HCT116 (cell line): ENCODE data around the gene AURKA. TPM values are rescaled to one million over a fixed set of nuclear protein-coding genes. Genes with fewer than 3 reads are reported as not detected.

Experiments
- ATAC-seq: fragments of 200-7000 bp; cut with Tn5 transposase; 2 replicates; pipeline ENCODE4 v1.9.1; 2020; ENCODE audit warnings: mild to moderate bottlenecking, moderate library complexity
- BruUV-seq: library from RNA; stranded (reverse); fragments of 400-500 nt; replicated peaks from 2 replicates; lab custom pipeline; 2021; lab: Mats Ljungman, UMichigan
- CTCF ChIA-PET: fragments of 300-600 bp; sonication (Branson Sonifier 250); formaldehyde crosslinking; loops from one replicate; lab custom pipeline; 2021; ENCODE audit warnings: antibody characterized with exemption; lab: Charles Lee
- POLR2A ChIA-PET: fragments of 300-600, 350-600 bp; sonication (Branson Sonifier 250); formaldehyde crosslinking; loops from one replicate; lab custom pipeline; 2021; ENCODE audit warnings: antibody characterized with exemption; lab: Charles Lee
- RAD21 ChIA-PET, 2 experiments: fragments of 300-600 bp; sonication (Branson Sonifier 250); formaldehyde crosslinking; loops; one replicate each; lab custom pipeline; 2023; ENCODE audit warnings: low total read pairs in 2 of 2; ENCODE audit not compliant: uncharacterized antibody in 2 of 2, unreplicated experiment in 2 of 2, low non-redundant PET in 1 of 2; lab: Charles Lee
- DNase-seq: peaks from one replicate; pipeline ENCODE4 v3.0.0-alpha.2; 2010; ENCODE audit warnings: low read depth, low spot score
- H2AFZ ChIP-seq: fragments of 200-600 bp; shearing (Covaris generic), sonication (generic); 2 replicates; pipeline ENCODE4 v1.6.1; 2017; ENCODE audit warnings: low read depth, mixed run types, mixed read lengths, antibody characterized with exemption, low read length; ENCODE audit not compliant: poor library complexity, severe bottlenecking
- H3K27ac ChIP-seq: 2 replicates; pipeline ENCODE4 v1.5.1; 2012; ENCODE audit warnings: low read depth, low read length
- H3K27me3 ChIP-seq: fragments of 200-600 bp; sonication (generic); 2 replicates; pipeline ENCODE4 v1.6.1; 2016; ENCODE audit warnings: mixed run types, low read length, mixed read lengths; ENCODE audit not compliant: insufficient read depth
- H3K36me3 ChIP-seq, 2 experiments: fragments of 200-500 bp in 1 of 2; fragments of 200-600 bp in 1 of 2; sonication (Bioruptor generic) in 1 of 2; sonication (generic) in 1 of 2; 2 replicates each; pipeline versions ENCODE4 v1.5.1 to v1.6.1; 2014 to 2016; ENCODE audit warnings: low read length in 2 of 2, inconsistent platforms in 1 of 2, mixed read lengths in 1 of 2, mixed run types in 1 of 2; ENCODE audit not compliant: insufficient read depth in 2 of 2, control insufficient read depth in 1 of 2
- H3K4me1 ChIP-seq, 2 experiments: fragments of 200-600 bp in 1 of 2; sonication (generic) in 1 of 2; 2 replicates each; pipeline versions ENCODE4 v1.5.1 to v1.6.1; 2012 to 2017; ENCODE audit warnings: low read length in 2 of 2, inconsistent platforms in 1 of 2, mild to moderate bottlenecking in 1 of 2, mixed read lengths in 1 of 2, mixed run types in 1 of 2, moderate library complexity in 1 of 2; ENCODE audit not compliant: insufficient read depth in 2 of 2, control insufficient read depth in 1 of 2
- H3K4me2 ChIP-seq: fragments of 200-600 bp; sonication (generic); 2 replicates; pipeline ENCODE4 v1.6.1; 2017; ENCODE audit warnings: mixed run types, low read length, mixed read lengths
- H3K4me3 ChIP-seq, 2 experiments: fragments of 200-600 bp in 1 of 2; sonication (generic) in 1 of 2; replicated peaks in 1 of 2; 2 replicates each; pipeline ENCODE4 v1.5.1; 2011 to 2016; ENCODE audit warnings: low read length in 2 of 2, control low read depth in 1 of 2, low read depth in 1 of 2, mild to moderate bottlenecking in 1 of 2, mixed read lengths in 1 of 2, mixed run types in 1 of 2
- H3K79me2 ChIP-seq: fragments of 200-600 bp; sonication (generic); 2 replicates; pipeline ENCODE4 v1.6.1; 2017; ENCODE audit warnings: mild to moderate bottlenecking, mixed run types, low read length, moderate library complexity, mixed read lengths; ENCODE audit not compliant: insufficient read depth
- H3K9ac ChIP-seq: fragments of 200-600 bp; sonication (generic); 2 replicates; pipeline ENCODE4 v1.6.1; 2016; ENCODE audit warnings: low read length, mixed read lengths
- H3K9me2 ChIP-seq: fragments of 200-600 bp; sonication (generic), shearing (Covaris generic); 2 replicates; pipeline ENCODE4 v1.6.1; 2017; ENCODE audit warnings: mixed run types, mild to moderate bottlenecking, moderate library complexity; ENCODE audit not compliant: insufficient read depth
- H3K9me3 ChIP-seq, 2 experiments: fragments of 200-500 bp in 1 of 2; fragments of 200-600 bp in 1 of 2; sonication (Bioruptor generic) in 1 of 2; sonication (generic) in 1 of 2; 2 replicates each; pipeline ENCODE4 v1.6.1; 2014 to 2017; ENCODE audit warnings: low read length in 2 of 2, mixed read lengths in 2 of 2, inconsistent platforms in 1 of 2, low read depth in 1 of 2, mild to moderate bottlenecking in 1 of 2, mixed run types in 1 of 2, moderate library complexity in 1 of 2; ENCODE audit not compliant: control insufficient read depth in 1 of 2, insufficient read depth in 1 of 2
- H4K20me1 ChIP-seq: fragments of 200-600 bp; sonication (generic), shearing (Covaris generic); 2 replicates; pipeline ENCODE4 v1.6.1; 2017; ENCODE audit warnings: mixed run types, mild to moderate bottlenecking, moderate library complexity; ENCODE audit not compliant: insufficient read depth
- CBX3 ChIP-seq: IDR thresholded peaks from 2 replicates; pipeline ENCODE4 v1.6.1; 2012; ENCODE audit warnings: low read depth
- CEBPB ChIP-seq: IDR thresholded peaks from 2 replicates; pipeline ENCODE4 v1.6.1; 2012; ENCODE audit warnings: low read depth
- ELF1 ChIP-seq: IDR thresholded peaks from 2 replicates; pipeline ENCODE4 v1.6.1; 2012; ENCODE audit warnings: low read depth, borderline replicate concordance
- EZH2 ChIP-seq: fragments of 200-600 bp; sonication (generic); IDR thresholded peaks from 2 replicates; pipeline ENCODE4 v1.6.1; 2017; ENCODE audit warnings: antibody characterized with exemption, mixed run types
- EZH2phosphoT487 ChIP-seq: fragments of 200-600 bp; IDR thresholded peaks from 2 replicates; pipeline ENCODE4 v1.6.1; 2018; ENCODE audit warnings: antibody characterized with exemption, borderline replicate concordance
- POLR2A ChIP-seq: IDR thresholded peaks from 2 replicates; pipeline ENCODE4 v1.7.0; 2011; ENCODE audit warnings: borderline replicate concordance; ENCODE audit not compliant: insufficient read depth, insufficient read length; ENCODE audit errors: extremely low read depth
- RAD21 ChIP-seq: IDR thresholded peaks from 2 replicates; pipeline ENCODE4 v1.6.1; 2012; ENCODE audit warnings: low read depth, mild to moderate bottlenecking
- SIN3A ChIP-seq: IDR thresholded peaks from 2 replicates; pipeline ENCODE4 v1.6.1; 2012; ENCODE audit warnings: low read depth
- SP1 ChIP-seq: IDR thresholded peaks from 2 replicates; pipeline ENCODE4 v1.6.1; 2012; ENCODE audit warnings: low read depth
- SRF ChIP-seq: IDR thresholded peaks from 2 replicates; pipeline ENCODE4 v1.6.1; 2012; ENCODE audit warnings: low read depth
- intact Hi-C: fragments of 100-400 bp; cut with micrococcal nuclease; formaldehyde crosslinking; loops from 2 replicates; pipeline ENCODE4 v1.10.0; 2022
- total RNA-seq: library from RNA; stranded (reverse); gene quantifications from one replicate; pipeline ENCODE4 v1.2.1, GENCODE V29; 2021; ENCODE audit not compliant: unreplicated experiment
- TF ChIP-seq, protein P1 (sequence below): IDR thresholded peaks from 2 replicates; pipeline ENCODE4 v1.6.1; 2012
- TF ChIP-seq, protein P2 (sequence below), 3 experiments: fragments of 200-600 bp in 1 of 3; sonication (generic) in 1 of 3; IDR thresholded peaks in 2 of 3; conservative IDR thresholded peaks in 1 of 3; 2 replicates each; pipeline ENCODE4 v1.5.1; 2012 to 2017; ENCODE audit warnings: low read depth in 2 of 3, low read length in 2 of 3, antibody characterized with exemption in 1 of 3, borderline replicate concordance in 1 of 3, control low read depth in 1 of 3, mild to moderate bottlenecking in 1 of 3, mixed read lengths in 1 of 3, mixed run types in 1 of 3, moderate library complexity in 1 of 3; ENCODE audit not compliant: insufficient read depth in 1 of 3

The AURKA gene
- total RNA-seq, 1 experiment from 2014 or later: 80.1 TPM

DNA sequence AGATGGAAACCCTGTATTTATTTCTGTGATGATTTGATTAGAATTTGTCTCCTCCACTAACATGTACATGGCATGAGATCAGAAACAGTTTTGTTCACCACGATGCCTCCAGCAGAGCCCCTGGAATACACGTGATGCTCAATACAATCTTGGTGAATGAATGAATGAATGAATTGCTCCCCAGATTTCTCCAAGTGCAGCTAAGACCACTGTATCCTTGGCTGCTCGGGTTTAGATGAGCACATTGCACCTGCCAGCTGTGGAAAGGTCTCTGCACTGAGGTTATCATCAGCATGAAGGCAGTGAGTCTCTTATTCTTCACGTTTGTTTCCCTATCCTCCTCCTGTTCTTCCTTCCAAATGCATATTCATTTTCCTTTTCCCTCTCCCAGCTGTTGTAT is 37.9 kb upstream of the AURKA start:
- Histone ChIP-seq H3K9ac (no peak overlapping the region), H3K4me3 (no peak overlapping the region), H3K36me3 (no peaks in the 10 kb centered on the region), H3K27ac (no peak overlapping the region), H3K27me3 (no peaks in the 10 kb centered on the region), H3K9me3 (no peaks in the 10 kb centered on the region), H2AFZ (no peak overlapping the region), H3K4me1 (peaks cover 0 to 11% of the 10 kb centered on the region in 2 experiments; a peak in 2 of 4 replicates), H4K20me1 (no peaks in the 10 kb centered on the region), H3K79me2 (no peaks in the 10 kb centered on the region), H3K9me2 (no peaks in the 10 kb centered on the region), H3K4me2 (peak overlapping the region; percentile 34; the same call in 1 of the 2 replicates)
- ChIA-PET POLR2A (no interaction called here), CTCF (no interaction called here), RAD21 (no interaction called here)
- ATAC-seq: no peak
- intact Hi-C loops: no loop called here
- no TSS peak for BruUV-seq
- TF ChIP-seq ELF1 (no peak), POLR2A (no peak), RAD21 (no peak), EZH2phosphoT487 (no peak), CBX3 (no peak), EZH2 (no peak), CEBPB (no peak), SP1 (no peak), SIN3A (no peak), SRF (no peak)
- TF ChIP-seq, protein P1, sequence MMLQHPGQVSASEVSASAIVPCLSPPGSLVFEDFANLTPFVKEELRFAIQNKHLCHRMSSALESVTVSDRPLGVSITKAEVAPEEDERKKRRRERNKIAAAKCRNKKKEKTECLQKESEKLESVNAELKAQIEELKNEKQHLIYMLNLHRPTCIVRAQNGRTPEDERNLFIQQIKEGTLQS: no peak
- TF ChIP-seq, protein P2, sequence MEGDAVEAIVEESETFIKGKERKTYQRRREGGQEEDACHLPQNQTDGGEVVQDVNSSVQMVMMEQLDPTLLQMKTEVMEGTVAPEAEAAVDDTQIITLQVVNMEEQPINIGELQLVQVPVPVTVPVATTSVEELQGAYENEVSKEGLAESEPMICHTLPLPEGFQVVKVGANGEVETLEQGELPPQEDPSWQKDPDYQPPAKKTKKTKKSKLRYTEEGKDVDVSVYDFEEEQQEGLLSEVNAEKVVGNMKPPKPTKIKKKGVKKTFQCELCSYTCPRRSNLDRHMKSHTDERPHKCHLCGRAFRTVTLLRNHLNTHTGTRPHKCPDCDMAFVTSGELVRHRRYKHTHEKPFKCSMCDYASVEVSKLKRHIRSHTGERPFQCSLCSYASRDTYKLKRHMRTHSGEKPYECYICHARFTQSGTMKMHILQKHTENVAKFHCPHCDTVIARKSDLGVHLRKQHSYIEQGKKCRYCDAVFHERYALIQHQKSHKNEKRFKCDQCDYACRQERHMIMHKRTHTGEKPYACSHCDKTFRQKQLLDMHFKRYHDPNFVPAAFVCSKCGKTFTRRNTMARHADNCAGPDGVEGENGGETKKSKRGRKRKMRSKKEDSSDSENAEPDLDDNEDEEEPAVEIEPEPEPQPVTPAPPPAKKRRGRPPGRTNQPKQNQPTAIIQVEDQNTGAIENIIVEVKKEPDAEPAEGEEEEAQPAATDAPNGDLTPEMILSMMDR (IDR thresholded peaks at IDR 0.05 in 2 of 3, conservative IDR thresholded peaks at IDR 0.05 in 1 of 3; ENCODE audit: borderline replicate concordance in 1 of 3, insufficient read depth in 1 of 3, low read depth in 2 of 3, low read length in 2 of 3): no peak
- no peak for DNase-seq
